Calu3 (cell line): ENCODE results near the gene ADAP2. TPM values are rescaled to one million over a fixed set of nuclear protein-coding genes. Genes with fewer than 3 reads are reported as not detected.

Source experiments
- total RNA-seq: library from RNA; stranded (reverse); gene quantifications from 2 replicates; pipeline ENCODE4 v1.2.3, GENCODE V29; 2022

ADAP2 gene
- total RNA-seq, 1 experiment from 2014 or later = 2.1 TPM

Other genes with a start within 250 kb of the ADAP2 start
- gene CRLF3, start 97.3 kb upstream of the ADAP2 start, total RNA-seq = 9.8 and 11.5 TPM in 2 replicates
- 16.9 and 18.4 TPM in 2 replicates for gene ATAD5, start 90.0 kb upstream of the ADAP2 start, total RNA-seq
- gene TEFM, start 15.7 kb upstream of the ADAP2 start, total RNA-seq = 17.7 and 18.6 TPM in 2 replicates
- gene RNF135, start 49.1 kb downstream of the ADAP2 start, total RNA-seq = 7.5 and 11.4 TPM in 2 replicates
- 61.5 and 64.7 TPM in 2 replicates for gene NF1, start 173.0 kb downstream of the ADAP2 start, total RNA-seq